Measurements from ENCODE around the gene PARD3.

Gene PARD3

DNA sequence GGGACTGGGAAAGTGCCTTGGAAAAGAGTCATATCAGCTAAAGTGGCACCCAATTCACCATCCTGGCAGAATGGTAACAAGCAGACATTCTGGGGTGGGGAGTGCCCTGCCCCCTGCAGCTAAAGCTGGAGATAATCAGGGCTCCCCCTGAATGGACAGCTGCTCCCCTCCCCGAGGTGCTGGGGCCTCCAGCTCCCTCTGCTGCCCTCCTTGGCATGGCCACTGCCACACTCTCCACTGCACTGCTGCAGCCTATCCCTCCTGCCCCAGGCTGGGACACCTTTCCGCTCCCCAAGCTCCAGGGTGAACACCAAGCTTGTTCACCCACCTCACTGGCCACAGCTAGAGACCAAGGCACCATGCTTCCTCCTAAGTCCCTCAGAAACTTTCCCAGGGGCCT is 9.8 kb upstream of the PARD3 start:
- DNase-seq (ENCODE audit: low read depth), result peak; percentile 48

DNA sequence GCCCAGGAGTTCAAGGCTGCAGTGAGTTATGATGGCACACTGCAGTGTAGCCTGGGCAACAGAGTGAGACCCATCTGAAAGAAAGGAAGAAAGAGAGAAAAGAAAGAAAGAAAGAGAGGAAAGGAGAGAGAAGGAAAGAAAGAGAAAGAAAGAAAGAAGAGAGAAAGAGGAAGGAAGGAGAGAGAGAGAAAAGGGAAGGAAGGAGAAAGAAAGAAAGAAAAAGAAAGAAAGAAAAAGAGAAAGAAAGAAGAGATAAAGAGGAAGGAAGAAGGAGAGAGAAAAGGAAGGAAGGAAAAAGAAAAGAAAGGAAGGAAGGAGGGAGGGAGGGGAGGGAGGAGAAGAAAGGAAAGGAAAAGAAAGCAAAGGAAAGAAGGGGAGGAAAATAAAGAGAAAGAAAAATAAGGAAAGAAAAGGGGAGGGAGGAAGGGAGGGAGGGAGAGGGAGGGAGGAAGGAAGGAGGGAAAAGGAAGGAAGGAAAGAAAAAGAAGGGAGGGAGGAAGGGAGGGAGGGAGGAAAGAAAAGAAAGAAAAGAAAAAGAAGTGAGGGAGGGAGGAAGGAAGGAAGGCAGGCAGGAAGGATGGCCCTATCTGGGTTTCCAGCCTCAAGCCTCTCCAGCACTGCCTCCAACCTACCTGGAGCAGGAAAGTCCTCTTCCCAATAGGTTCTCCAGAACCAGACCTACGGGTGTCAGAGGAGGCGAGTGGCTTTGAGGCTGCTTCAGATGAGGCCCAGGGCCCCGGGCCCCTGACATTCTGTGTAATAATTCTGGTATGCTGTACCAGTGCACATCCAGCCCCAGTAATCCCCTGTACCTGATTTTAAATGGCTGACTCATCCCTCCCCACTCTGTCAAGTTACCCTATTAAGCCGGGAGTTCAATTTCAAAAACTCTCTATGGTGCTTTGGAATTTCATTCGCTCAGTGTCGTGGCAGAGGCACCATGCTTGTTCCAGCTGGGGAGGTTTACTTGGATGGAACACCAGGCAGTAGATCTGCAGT is 6.8 kb upstream of the PARD3 start:
- DNase-seq (ENCODE audit: low read depth), result peak; percentile 42

DNA sequence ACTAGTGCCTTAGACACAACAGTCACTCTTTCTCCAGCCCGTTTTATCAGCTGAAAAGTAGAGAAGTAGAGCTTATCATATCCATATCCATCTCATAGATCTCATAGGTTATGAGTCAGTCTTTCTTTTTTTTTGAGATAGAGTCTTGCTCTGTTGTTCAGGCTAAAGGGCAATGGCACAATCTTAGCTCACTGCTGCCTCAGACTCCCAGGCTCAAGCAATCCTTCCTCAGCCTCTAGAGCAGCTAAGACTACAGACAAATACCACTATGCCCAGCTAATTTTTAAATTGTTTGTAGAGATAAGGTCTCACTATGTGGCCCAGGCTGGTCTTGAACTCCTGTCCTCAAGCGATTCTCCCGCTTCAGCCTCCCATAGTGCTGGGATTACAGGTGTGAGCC is 2.5 kb upstream of the PARD3 start:
- DNase-seq (ENCODE audit: low read depth), result no peak

DNA sequence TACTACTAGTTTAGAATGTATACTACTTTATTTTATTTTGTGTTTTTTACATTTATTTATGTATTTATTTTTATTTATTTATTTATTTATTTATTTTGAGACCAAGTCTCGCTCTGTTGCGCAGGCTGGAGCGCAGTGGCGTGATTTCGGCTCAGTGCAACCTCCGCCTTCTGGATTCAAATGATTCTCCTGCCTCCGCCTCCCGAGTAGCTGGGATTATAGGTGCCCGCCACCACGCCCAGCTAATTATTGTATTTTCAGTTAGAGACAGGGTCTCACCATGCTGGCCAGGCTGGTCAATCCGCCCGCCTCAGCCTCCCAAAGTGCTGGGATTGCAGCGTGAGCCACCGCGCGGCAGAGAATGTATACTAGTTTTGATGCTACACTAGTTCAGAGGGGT is 2.0 kb upstream of the PARD3 start:
- DNase-seq (ENCODE audit: low read depth), result no peak

DNA sequence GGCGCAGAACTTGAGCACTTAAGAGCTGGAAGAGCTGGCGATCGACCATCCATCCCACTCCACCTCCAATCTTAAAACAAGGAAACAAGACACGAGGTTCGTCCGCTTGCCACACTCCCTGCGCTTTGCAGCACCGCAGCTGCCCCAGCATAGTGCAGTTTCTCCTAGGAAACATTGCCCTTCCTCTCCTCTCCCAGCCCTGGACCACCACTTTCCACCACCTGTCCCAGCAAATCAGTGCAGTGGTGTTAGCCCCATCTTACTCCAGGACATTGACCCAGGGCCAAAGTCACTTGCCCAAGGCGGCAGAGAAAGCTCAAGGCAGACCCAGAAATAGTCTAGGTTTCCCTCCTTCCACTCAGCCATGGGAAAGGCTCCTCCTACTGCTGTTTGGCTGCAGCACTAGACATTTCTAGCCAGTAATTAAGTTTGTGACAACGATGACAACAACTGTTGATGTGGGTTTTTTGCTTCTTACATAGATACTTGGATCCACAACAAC is 1.5 kb upstream of the PARD3 start:
- peak; percentile 54 for DNase-seq (ENCODE audit: low read depth)

DNA sequence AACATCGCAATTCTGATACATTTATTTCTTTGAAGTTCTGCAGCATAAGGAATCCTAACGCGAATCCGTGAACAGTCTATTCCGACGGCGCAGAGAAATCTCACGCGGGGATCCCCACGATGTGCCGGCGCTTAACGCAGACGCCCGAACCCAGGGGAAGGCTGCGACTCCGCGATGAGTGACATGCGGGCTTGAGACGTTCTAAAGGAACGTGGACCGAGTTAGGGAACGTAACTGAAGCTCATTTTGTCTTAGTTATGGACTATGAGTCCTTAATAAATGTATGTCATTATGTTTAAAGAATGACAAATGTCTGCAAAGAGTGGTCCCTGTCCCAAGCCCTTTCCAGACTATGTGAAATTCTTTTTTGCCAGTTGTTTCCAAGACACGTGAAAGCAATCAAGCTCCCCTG is 995 bp upstream of the PARD3 start:
- DNase-seq (ENCODE audit: low read depth), result peak; percentile 27

DNA sequence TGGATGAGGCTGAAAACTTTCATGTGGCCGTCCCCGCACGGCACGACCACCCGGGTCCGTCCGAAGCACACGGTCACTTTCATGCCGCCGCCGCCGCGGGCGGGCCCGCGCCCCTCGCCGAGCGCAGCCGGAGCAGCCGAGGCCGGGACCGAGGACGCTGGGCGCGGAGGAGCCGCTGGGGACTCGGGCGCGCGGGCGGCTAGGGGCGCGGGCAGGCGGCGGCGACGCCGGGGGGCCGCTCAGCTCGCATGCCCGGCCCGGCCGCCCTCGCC is 247 bp downstream of the PARD3 start:
- DNase-seq (ENCODE audit: low read depth), result no peak

DNA sequence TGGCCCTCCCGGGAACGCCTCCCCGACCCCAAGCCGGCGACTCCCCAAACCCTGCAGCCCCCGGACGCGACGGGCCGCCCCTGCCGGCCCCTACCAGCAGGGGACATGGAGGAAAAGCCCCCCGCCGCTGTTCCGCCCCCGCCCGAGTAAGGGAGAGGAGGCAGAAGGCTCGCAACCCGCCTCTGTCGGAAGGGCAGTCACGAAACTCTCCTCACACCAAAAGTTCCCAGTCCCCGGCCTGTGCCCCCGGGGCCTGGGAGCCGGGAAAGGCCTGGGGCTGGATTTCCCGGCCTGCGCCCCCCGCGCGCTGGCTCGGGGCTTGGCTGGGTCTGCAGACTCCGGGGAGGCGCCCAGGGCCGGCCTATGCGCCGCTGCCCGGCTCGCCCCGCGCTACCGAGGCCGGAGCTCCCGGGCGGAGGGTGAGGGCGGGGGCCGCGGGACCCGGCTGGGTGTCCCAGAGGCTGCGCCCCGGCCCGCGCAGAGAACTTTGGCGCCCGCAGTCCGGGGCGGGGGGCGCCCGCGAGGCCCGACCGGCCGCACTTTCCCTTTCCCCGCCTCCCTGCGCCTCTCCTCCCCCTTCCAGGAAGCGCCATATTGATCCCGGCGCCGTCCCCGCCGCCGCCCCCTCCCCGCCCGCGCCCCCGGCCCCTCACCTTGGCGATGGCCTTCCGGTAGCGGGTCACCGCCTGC is 728 bp downstream of the PARD3 start:
- DNase-seq (ENCODE audit: low read depth), result peak; percentile 66

DNA sequence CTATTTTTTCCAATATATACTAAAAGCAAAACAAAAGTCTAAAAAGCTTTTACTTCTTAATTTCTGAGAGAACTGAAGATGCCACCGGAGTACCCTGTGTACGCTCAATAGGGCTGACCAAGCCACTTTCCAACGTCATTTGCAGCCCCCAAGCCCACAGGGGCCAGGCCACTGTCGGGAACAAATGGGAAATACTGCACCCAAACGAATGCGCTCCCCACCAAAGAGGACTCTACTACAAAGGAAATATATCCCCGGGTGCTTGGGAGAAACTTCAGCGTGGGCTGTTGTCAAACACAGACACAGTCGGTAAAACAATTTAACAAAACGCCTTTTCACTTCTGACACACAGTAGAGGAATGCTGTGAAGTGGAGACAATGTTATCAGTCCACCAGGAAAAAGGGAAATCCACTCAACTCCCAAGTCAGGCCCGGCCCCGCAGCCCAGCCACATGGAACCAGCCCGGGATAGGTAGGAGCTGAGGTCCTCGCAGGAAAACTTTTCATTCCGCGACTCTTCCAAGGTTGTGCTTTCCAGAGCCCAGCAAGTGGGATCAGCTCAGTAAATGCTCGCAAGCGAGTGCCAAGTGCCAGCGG is 1.4 kb downstream of the PARD3 start:
- peak; percentile 70 for DNase-seq (ENCODE audit: low read depth)

DNA sequence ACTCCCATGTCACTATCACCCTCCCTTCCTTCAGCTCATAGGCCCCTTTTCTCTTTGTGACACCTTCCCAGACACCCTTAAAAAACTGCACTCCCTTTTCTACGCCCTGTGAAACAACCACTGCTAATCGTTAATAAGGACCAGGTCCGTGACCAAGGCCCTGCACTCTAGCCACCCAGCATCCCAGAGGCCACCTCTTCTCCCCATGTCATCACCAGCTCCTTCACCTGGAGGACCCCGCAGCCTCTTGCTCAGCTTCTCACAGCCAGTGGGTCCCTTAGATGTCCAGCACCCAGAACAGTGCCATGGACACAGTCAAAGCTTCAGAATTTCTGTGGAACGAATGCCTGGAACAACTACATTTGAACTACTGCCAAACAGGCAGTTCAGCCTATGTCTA is 2.3 kb downstream of the PARD3 start:
- DNase-seq (ENCODE audit: low read depth), result no peak

DNA sequence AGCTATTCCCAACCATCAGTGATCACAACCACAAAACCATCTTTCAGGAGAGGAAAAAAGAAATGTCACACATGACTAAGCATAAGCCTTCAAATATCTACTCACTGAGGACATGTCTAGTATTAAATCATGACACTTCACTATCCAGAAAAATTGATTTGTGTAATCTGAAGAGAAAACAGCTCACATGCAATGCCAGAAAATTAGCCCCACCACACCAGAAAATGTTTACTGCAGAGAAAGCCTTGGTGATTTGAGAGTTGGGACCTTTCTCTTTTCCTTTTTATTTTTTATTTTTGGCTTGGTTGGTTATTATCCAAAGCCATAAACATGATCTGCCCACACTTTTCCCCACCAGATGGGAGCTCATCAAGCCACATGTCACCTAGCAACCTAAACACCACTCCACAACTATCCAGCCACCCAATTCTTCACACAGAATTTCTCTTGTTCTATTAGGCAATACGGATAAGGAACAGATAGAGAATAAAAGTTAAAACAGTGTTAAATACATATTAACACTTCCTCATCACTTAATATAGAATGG is 3.1 kb downstream of the PARD3 start:
- no peak for DNase-seq (ENCODE audit: low read depth)

DNA sequence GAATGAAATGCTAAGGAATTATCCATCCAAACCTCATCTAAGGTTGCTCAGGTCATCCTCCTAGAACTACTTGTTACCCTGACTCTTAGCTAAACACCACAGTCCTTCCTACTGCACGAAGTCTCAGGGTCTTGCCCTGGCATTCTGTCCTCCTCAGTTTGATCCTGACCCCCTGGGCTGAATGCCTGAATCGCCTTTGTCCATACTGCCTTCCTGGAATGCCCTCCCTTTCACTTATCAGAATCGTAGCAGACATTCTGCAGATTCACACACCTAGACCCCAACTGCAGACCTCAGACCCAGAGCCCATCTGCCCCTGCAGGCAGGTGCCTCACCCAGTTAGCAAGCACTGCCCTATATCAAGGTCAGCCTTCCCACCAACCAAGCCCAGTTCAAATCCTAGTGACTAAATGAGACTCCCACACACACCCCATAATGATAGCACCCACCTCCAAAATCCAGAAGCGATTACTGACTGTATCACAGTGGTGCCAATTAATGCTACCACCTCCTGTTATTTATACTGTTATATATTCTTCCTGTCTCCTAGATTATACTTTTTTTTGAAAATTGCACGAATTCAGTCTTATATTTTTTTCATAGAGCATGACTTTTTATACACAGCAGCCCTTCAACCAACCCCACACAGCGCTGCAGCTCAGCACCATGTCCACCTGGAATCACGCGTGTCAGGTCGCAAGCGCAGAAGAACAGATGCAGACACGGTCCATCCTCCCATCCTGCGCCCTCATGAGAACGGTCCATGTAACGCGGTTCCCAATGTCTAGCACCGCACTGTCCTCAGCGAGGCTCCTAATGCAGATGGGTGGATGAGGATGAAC is 3.7 kb downstream of the PARD3 start:
- no peak for DNase-seq (ENCODE audit: low read depth)

DNA sequence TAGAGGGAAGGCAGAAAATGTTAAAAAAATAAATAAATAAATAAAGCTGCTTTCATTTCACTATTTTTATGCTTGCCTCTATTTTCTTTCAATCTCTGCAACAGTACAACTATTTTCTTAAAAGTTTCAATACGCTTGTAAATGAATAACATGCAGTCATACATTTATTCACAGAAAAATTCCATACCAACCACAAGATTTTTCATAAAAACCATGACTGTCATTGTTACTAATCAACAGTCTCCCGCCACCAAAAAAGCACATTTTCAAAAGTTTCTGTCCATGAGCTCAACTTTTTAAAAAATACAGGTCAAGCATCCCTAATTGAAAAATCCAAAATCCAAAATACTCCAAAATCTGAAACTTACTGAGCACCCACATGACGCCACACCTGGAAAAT is 5.3 kb downstream of the PARD3 start:
- peak; percentile 46 for DNase-seq (ENCODE audit: low read depth)

DNA sequence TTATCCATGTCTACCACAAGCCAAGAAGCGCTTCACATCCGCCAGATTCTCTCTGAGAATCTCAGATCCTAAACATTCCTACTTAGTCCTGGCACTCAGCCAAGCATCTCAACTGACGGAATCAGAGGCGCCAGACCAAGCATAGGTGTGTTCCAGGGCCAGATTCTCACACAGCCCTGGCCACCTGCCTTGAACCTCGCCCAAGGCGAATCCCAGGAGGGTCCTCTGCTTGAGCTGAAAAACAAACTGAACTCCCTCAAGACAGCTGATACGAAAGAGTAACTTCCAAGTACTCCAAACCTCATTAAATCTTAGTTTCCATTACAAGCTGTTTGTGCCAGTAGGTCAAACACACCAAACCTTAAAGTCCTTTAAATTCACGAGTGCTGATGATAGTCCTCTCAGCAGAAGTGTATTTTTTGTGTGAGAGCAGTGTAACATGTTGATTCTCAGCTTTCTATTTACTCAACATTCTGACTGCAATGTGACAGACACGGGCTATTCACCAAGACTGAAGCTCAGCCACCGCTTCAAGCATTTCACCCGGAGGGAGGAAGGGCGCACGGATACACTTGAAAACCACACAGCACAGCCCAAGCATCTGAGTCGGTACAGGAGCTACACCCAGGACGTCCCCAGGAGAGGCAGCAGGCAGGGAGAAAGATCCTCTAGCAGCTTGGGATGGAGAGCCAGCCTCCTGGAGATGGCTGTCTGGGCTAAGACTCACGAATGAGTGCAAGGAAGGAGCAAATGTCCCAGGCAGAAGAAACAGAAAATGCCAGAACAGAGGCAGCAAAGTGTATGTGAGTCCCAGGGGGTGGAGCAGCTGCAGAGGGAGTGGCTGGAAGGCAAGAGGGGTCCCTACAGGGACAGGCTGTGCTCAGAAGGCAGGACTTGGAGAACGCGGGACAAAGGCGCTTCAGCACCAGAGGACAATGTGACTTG is 6.0 kb downstream of the PARD3 start:
- peak; percentile 36 for DNase-seq (ENCODE audit: low read depth)

DNA sequence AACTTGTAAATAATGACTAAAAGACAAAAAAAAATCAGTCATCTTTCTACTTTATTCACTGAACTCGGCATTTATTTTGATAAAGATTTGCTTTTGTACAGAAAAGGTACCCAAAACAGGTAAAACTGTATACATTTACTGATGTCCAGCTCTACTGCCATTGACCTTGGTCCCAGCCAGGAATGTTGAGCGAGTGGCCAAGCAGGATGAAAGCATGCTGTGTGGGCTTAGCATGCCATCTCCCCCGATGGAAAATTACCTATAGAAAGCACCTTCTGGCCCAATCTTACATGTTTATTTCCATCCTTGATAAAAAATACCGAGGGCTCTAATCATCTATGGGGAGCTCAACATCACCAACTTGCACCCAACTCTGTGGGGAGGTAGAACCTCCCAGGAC is 6.8 kb downstream of the PARD3 start:
- no peak for DNase-seq (ENCODE audit: low read depth)

DNA sequence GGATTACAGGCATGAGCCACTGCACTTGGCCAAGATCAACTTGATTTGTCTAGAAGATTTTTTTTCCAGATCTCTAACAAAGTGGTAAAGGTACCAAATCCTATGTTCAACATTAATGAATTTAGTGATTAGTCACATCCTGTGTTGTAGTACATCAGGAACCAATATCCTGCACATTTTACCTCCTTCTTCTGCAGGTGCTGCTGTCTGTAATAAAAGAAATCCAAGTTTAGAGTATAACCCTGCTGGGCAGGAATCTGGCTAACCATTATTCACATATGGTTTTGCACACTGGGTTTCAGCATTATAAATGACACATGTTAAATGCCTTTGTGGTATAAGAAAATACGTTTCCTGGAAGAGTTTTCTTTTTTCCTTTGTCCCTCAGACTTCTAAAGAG is 10.8 kb downstream of the PARD3 start:
- peak; percentile 29 for DNase-seq (ENCODE audit: low read depth)

DNA sequence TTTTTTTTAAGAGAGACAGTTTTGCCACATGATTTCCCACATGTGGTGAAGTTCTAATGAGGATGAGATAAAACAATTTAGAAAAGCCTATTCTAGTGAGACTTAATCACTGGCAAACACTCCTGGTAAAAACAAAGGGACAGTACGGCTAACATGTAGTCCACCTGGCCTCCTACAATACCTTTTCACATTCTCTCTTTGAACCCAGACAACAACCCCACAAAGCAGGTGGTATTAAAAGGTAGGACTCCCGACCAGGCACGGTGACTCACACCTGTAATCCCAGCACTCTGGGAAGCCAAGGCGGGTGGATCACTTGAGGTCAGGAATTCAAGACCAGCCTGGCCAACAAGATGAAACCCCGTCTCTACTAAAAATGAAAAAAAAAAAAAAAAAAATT is 12.4 kb downstream of the PARD3 start:
- no peak for DNase-seq (ENCODE audit: low read depth)

DNA sequence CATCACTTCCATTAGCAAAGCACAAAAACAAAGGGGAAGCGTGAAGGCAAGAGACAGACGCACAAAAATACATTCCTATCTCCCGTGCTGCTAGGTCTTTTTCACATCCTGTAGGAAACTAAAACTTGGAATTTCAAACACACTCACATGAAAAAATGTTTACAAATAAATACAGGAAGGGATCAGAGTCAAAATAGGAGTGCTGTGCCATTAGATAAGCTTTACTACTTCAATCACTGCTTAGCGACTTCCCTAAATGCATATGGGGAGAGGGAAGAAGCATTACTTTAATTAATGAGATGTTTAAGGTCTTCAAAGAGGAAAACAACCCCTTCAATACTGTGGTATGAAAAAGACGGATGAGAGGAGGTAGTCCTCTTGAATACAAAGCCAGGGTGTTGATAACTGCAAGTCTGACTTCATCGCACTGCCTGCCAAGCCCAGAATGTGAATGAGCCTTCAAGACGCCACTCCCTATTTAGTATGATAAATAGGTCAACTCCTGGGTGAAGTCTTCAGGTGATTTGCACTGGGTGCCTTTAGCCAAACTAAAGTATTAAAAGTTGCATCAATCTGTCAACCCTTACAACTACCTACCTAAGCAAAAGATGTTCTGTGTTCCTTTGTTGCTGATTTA is 13.9 kb downstream of the PARD3 start:
- DNase-seq (ENCODE audit: low read depth), result no peak

DNA sequence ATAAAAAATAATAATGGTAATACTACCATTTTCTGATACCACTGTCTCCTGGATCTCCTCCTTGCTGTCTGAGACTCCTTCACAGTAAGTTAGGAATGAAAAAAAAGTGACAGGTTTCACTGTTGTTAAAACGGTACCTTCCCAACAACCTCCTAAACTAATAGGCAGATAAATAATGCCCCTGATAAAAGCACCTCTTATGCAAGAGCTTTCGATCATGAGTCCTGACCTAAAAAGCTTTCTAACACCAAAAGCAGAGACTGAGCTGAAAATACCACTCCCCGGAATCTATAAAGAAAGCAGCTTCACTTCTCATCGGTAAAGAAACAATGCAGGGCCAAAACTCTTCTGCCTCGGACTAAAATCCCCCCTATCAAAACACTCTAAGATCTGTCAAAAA is 14.5 kb downstream of the PARD3 start:
- no peak for DNase-seq (ENCODE audit: low read depth)

DNA sequence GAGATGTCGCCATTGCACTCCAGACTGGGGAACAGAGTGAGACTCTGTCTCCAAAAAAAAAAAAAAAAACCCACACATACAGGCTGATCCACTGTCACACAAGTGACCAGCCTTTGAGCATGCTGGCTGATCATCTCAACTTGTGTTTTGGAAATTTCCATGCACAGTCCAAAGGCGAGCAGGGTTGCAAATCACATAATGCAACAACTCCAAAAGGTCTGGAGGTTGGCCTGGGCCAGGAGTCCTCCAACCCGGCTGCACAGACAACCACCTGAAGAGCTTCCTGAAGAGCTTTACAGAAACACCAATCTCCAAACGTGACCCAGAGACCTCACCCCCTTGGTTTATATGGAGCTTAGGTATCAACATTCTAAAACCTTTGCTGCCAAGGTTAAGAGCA is 16.4 kb downstream of the PARD3 start:
- DNase-seq (ENCODE audit: low read depth), result no peak
